Right lobe of liver (tissue), 6 donors: ENCODE data around the gene UBE2H. TPM values are rescaled to one million over a fixed set of nuclear protein-coding genes. Genes with fewer than 3 reads are reported as not detected.

Source experiments
- ATAC-seq, 4 donors: fragments of 200-7000 bp; cut with Tn5 transposase; one replicate each; pipeline ENCODE4 v1.9.1; 2020; ENCODE audit warnings: mild to moderate bottlenecking in 4 of 4, moderate library complexity in 4 of 4
- DNase-seq, 3 donors: peaks; one replicate each; pipeline ENCODE4 v3.0.0-alpha.2; 2020
- H3K27ac ChIP-seq, 3 donors: fragments of 200-600 bp; one replicate each; pipeline ENCODE4 v1.8.0; 2022
- H3K27me3 ChIP-seq, 2 donors: fragments of 200-600 bp; one replicate each; pipeline ENCODE4 v1.8.0; 2022
- H3K36me3 ChIP-seq, 4 donors: fragments of 200-600 bp; sonication (generic) in 1 of 4; one replicate each; pipeline versions ENCODE4 v1.5.1 to v1.8.0; 2017 to 2022; ENCODE audit warnings: control low read depth in 1 of 4
- H3K4me1 ChIP-seq, 4 donors: fragments of 200-600 bp; sonication (generic) in 1 of 4; one replicate each; pipeline versions ENCODE4 v1.5.1 to v1.8.0; 2017 to 2022; ENCODE audit warnings: control low read depth in 1 of 4
- H3K4me3 ChIP-seq, 3 donors: fragments of 200-600 bp; one replicate each; pipeline ENCODE4 v1.8.0; 2022
- H3K9me3 ChIP-seq, 4 donors: fragments of 200-600 bp; sonication (generic) in 1 of 4; one replicate each; pipeline versions ENCODE4 v1.5.1 to v1.8.0; 2017 to 2022; ENCODE audit warnings: control low read depth in 1 of 4
- CTCF ChIP-seq, 4 donors: fragments of 200-600 bp in 3 of 4; fragments of 450-650 bp in 1 of 4; IDR thresholded peaks; one replicate each; pipeline versions ENCODE4 v1.5.1 to v1.8.0; 2016 to 2022; ENCODE audit warnings: antibody characterized with exemption in 4 of 4, mild to moderate bottlenecking in 2 of 4
- POLR2A ChIP-seq: fragments of 450-650 bp; IDR thresholded peaks from one replicate; pipeline ENCODE4 v1.6.1; 2017; ENCODE audit warnings: antibody characterized with exemption, mild to moderate bottlenecking
- WGBS: methylation state at CpG from one replicate; pipeline ENCODE4 v1.1.6; 2018; ENCODE audit warnings: low coverage, low lambda C conversion rate; ENCODE audit not compliant: insufficient coverage; ENCODE audit errors: missing lambda C conversion rate; 5-methylcytosine and 5-hydroxymethylcytosine counted together
- intact Hi-C, 2 donors: fragments of 100-400 bp; cut with DNase I; formaldehyde crosslinking; loops; one replicate each; pipeline versions ENCODE4 v1.11.2 to v1.14.1; 2022
- total RNA-seq, 6 experiments: library from RNA; depleted of rRNA in 2 of 6; stranded (reverse); fragments of >200 nt in 2 of 6; fragmentation: NEBNext Ultra II Directional in 3 of 6; extraction: Animal tissue kit (Norgen Biotek cat#: 25700) in 3 of 6; gene quantifications; one replicate each; pipeline versions ENCODE4 v1.1.0 to v1.2.4, GENCODE V29; 2016 to 2023
- donor health status: DM: no; HTN: yes; CAD: no.
- donor health status: DM: no; HTN: no; CAD: no.
- donor health status: DM: no; HTN: no; CAD: no.
- donor health status: DM: no; HTN: yes; CAD: no.
- donor health status: DM: no; HTN: yes; CAD: no.

The UBE2H gene
- total RNA-seq, 6 experiments from 2014 or later: 27.4 to 47.0 (median 35.6) TPM

GRCh38 chr7:129947049-129947448 lies 5.7 kb downstream of the UBE2H start:
- H3K27me3 ChIP-seq: no peaks in the 10 kb centered on the region
- no peak overlapping the region for H3K4me3 ChIP-seq
- no peak for ATAC-seq
- no peaks in the 10 kb centered on the region for H3K9me3 ChIP-seq
- 61% methylated on average over 3 of the region's 3 CpGs for WGBS
- H3K4me1 ChIP-seq: peaks cover 0 to 36% (median 8%) of the 10 kb centered on the region in 4 donors
- peak overlapping the region in 1 of 3 donors; percentile 100 for H3K27ac ChIP-seq
- no peak for DNase-seq
- H3K36me3 ChIP-seq: no peaks in the 10 kb centered on the region
- no peak for TF ChIP-seq CTCF (IDR thresholded peaks at IDR 0.05)
- intact Hi-C loops: no loop called here

GRCh38 chr7:129946282-129946681 lies 6.5 kb downstream of the UBE2H start:
- no peak for TF ChIP-seq POLR2A
- no peak for ATAC-seq
- intact Hi-C loops: no loop called here
- Histone ChIP-seq H3K27me3 (no peaks in the 10 kb centered on the region), H3K9me3 (no peaks in the 10 kb centered on the region), H3K4me3 (no peak overlapping the region), H3K27ac (no peak overlapping the region), H3K36me3 (peaks cover 0 to 1% (median 0%) of the 10 kb centered on the region in 4 donors), H3K4me1 (peaks cover 0 to 36% (median 8%) of the 10 kb centered on the region in 4 donors)
- no peak for DNase-seq
- WGBS: 95% methylated on average over 5 of the region's 5 CpGs

GRCh38 chr7:129943352-129943751 lies 9.4 kb downstream of the UBE2H start:
- Histone ChIP-seq H3K9me3 (no peaks in the 10 kb centered on the region), H3K4me1 (peaks cover 0 to 19% (median 7%) of the 10 kb centered on the region in 4 donors), H3K27ac (no peak overlapping the region), H3K27me3 (no peaks in the 10 kb centered on the region), H3K36me3 (peaks cover 0 to 3% (median 1%) of the 10 kb centered on the region in 4 donors), H3K4me3 (no peak overlapping the region)
- no peak for DNase-seq
- no peak for ATAC-seq
- no peak for TF ChIP-seq CTCF (IDR thresholded peaks at IDR 0.05)
- no peak for TF ChIP-seq POLR2A
- intact Hi-C loops: no loop called here
- 44% methylated on average over 6 of the region's 6 CpGs for WGBS

GRCh38 chr7:129940329-129940728 lies 12.4 kb downstream of the UBE2H start:
- 69% methylated on average over 2 of the region's 2 CpGs for WGBS
- Histone ChIP-seq H3K36me3 (peaks cover 0 to 3% (median 1%) of the 10 kb centered on the region in 4 donors), H3K4me3 (no peak overlapping the region), H3K9me3 (no peaks in the 10 kb centered on the region), H3K27me3 (no peaks in the 10 kb centered on the region), H3K4me1 (no peaks in the 10 kb centered on the region), H3K27ac (no peak overlapping the region)
- ATAC-seq (peak in 3 of 4 donors; percentile 26 to 43 (median 33)), DNase-seq (no peak)
- no peak for TF ChIP-seq CTCF (IDR thresholded peaks at IDR 0.05)
- TF ChIP-seq POLR2A: no peak
- intact Hi-C loops: no loop called here

GRCh38 chr7:129939881-129940280 lies 12.9 kb downstream of the UBE2H start:
- H3K27ac ChIP-seq: no peak overlapping the region
- H3K4me1 ChIP-seq: no peaks in the 10 kb centered on the region
- DNase-seq: no peak
- no peak for ATAC-seq
- H3K27me3 ChIP-seq: no peaks in the 10 kb centered on the region
- no peak for TF ChIP-seq POLR2A
- no peak for TF ChIP-seq CTCF (IDR thresholded peaks at IDR 0.05)
- no peaks in the 10 kb centered on the region for H3K9me3 ChIP-seq
- 90% methylated on average over 2 of the region's 4 CpGs for WGBS
- peaks cover 0 to 3% (median 1%) of the 10 kb centered on the region in 4 donors for H3K36me3 ChIP-seq
- H3K4me3 ChIP-seq: no peak overlapping the region
- intact Hi-C loops: no loop called here
